GM18520 (cell line): ENCODE data around the gene NAMPT.
"Not testable (repeated sequence)": the region's sequence is repeated elsewhere in the genome, so short reads cannot be mapped to it uniquely, and the experiment has no call there.

Experiments
- ATAC-seq: cut with Tn5 transposase; IDR thresholded peaks from one replicate; pipeline ENCODE4 v1.9.1; 2021; ENCODE audit not compliant: unreplicated experiment

The NAMPT gene

DNA sequence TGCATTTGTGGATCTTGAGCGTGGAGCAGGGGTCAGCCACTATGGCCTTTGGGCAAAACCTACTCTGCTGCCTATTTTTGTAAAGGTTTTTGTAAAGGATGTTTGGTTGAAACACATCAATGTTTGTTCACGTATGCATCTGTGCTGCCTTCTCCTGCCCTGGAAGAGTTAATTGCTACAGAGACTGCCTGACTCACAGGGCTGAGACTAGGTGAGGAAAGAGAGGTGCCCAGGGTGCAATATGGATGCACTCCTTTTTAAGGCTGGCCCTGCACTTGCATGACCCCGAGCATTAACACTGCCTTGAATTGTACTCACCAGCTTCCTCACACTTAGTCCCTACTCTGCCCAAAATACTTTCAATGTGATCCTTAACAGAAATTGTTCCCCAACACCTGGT, 20.9 kb upstream of the NAMPT start:
- ATAC-seq = no peak

DNA sequence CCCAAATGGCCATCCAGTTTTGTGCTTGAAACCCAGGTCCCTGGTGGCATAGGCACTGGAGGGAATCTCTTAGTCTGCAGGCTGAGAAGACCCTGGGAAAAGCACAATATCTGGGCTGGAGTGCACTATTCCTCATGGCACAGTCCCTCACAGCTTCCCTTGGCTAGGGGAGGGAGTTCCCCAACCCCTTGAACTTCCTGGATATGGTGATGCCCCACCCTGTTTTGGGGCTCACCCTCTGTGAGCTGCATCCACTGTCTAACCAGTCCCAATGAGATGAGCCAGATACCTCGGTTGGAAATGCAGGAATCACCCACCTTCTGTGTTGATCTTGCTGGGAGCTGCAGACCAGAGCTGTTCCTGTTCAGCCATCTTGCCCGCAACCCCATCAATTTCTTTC, 19.8 kb upstream of the NAMPT start:
- no peak for ATAC-seq

DNA sequence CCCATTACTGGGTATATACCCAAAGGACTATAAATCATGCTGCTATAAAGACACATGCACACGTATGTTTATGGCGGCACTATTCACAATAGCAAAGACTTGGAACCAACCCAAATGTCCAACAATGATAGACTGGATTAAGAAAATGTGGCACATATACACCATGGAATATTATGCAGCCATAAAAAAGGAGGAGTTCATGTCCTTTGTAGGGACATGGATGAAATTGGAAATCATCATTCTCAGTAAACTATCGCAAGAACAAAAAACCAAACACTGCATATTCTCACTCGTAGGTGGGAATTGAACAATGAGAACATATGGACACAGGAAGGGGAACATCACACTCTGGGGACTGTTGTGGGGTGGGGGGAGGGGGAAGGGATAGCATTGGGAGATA, 13.8 kb upstream of the NAMPT start:
- ATAC-seq = not testable (repeated sequence)

GRCh38 chr7:106298155-106298554, 13.4 kb upstream of the NAMPT start:
- ATAC-seq = not testable (repeated sequence)

DNA sequence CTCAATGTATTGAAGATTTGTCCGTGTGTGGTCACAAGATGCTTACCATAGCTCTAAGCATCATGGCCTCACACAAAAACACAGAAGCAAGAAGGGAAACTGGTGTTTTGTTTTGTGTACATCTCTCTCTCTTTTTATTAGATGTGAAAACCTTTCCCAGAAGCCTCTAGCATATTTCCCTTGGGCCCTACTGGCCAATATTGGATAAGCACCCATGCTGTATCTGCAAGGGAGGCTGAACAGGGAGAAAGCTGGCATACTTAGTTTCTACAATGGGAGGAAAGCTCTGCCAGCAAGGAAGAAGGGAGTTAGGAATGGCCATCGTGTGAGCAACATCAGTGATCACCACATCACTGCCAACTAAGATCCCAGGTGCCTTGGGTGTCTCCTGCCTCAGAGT, 9.6 kb upstream of the NAMPT start:
- no peak for ATAC-seq

GRCh38 chr7:106291247-106291646, 6.5 kb upstream of the NAMPT start:
- ATAC-seq = no peak

DNA sequence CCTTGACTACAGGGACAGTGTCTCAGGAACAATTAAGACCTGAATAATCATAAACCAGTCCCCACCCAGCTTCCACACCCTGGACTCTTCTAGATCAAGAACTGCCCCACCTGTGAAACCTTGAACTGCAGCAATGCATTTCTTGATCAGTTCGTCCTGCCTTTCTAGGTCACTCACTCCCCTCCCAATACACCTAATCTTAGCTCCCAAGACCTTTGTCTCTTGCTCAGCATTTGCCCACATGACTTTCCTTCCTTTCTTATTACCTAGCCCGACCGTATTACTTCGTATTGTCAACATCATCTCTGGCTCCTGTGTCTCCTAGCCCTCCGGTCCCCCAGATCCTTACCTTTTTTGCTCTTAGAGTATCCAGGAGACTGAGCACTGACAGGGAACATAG, 5.5 kb upstream of the NAMPT start:
- ATAC-seq = no peak

- no peak for ATAC-seq
These were observed 5.1 kb upstream of the NAMPT start for GRCh38 chr7:106289848-106290247.

GRCh38 chr7:106288263-106288662, 3.5 kb upstream of the NAMPT start:
- ATAC-seq = no peak

DNA sequence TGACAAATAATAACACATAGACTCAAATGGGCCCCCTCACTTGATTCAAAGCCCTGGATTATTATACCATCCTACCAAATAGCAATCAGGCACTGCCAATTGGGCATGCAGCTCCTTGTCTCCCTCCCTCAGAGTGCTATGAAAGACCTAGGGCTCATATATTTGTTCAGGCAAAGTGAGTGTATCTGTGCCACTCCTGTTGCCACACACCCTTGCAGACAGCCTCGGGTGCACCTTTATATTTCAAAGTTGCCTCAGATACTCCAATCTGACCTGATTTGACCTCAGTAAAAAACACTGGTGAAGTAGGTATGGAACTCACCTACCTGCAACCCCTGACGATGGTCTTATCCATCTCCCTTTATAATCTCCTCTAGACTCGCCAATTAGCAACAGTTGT, 3.0 kb upstream of the NAMPT start:
- ATAC-seq = no peak

DNA sequence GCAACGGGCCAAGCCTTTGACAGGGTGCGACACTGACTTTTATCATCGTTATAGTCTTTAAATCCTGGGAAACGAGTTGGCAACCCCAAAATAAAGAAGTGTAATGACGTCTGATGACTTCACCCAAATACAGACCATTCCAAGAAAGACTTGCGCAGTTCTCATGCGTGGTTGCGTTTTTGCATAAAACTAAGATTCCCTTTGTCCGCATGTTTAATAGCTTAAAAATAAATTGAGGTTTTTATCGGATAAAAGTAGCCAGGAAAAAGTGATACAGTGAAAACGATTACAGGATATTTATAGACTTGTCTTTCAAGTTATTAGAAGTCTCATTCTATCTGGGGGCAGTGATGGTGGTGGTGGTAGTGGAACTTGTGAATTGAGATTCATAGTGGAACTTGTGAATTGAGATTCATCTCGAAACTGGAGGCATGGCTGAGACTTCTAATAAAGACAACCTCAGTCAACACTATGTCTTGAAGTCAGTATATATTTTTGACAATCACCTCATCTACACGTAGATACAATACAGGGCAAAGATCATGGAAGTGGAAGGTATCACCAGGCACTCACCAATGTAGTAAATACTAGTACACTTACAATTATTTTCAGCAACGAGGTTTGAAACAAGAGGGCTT, 1.2 kb upstream of the NAMPT start:
- ATAC-seq = peak; percentile 33

- peak; percentile 72 for ATAC-seq
These were observed 470 bp upstream of the NAMPT start for GRCh38 chr7:106285051-106285854.

DNA sequence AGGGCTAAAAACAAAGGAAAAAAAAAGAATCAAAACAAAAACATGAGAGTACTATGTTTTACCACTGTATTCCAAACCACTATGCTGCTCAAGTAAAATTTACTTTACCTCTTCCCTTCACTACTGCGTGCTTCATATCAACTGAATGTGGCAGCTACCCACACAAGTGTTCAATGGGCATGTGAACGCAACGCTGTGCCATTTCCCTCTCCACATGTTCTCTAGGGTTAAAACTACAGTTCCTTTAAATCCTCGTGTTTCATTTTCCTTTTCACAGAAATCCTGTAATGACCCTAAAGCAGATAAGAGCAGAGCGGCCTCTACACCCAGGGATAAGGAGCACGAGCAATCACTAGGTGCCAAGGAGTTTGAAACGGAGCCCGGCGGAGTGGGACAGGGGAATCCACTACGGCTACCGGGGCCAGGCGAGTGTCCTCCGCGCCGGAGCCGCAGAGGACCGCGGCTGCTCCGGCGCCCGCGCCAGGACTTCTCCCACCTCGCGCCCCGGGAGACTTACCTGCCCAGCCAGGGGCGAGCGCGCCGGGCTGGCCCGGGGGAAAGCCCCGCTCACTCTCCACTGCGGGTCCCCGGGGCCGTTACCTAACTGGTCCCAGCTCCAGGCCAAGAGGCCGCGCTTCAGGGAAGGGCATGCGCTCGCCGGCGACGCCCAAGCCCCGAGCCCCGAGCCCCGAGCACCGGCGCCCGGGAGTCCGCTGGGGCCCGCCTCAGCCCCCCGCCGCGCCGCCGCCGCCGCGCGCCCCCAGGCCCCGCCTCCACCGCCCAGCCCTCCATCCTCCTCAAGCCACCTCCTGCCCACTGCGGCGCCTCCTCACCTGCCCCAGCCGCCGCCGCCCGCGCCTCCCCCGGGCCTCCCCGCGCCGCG, 711 bp downstream of the NAMPT start:
- no peak for ATAC-seq

GRCh38 chr7:106283501-106283830, 1.3 kb downstream of the NAMPT start:
- no peak for ATAC-seq

- ATAC-seq = no peak
These were observed 1.9 kb downstream of the NAMPT start for GRCh38 chr7:106282852-106283251.

- ATAC-seq = no peak
These were observed 2.4 kb downstream of the NAMPT start for GRCh38 chr7:106282390-106282789.

- no peak for ATAC-seq
These were observed 3.0 kb downstream of the NAMPT start for GRCh38 chr7:106281585-106282318.

- no peak for ATAC-seq
These were observed 3.7 kb downstream of the NAMPT start for GRCh38 chr7:106281127-106281526.

DNA sequence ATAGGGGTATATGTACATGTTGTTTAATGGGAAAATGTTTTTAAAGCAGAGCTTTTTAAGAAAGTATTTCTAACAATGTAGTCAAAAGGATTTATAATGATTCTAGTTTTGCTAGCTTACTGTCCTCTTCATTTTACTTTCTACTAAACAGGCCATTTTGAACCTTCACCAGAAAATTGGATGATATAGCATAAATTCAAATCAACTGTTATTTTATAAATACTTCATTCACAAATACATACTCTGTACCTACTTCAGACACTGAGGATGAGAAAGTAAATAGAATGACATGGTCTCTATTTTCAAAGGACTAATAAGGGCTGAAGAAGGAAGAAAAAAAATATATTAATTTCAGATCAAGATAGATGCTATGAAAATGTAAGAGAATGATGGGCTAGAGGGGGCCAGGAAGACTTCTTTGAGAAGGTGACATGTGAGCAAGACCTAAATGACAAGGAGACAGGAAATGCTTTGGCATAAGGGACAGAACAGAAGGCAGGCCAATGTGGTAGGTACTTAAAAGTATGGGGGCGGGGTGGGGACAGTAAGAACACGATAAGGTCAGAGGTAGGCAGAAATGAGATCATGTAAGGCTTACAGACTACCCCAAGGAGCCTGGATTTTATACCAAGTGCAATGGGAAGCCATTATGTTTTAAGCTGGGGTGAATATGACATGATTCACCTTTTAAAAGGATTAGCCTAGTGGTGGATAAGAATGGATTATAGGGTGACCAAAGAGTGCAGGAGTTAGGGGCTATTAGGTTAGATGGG, 5.2 kb downstream of the NAMPT start:
- ATAC-seq = no peak

DNA sequence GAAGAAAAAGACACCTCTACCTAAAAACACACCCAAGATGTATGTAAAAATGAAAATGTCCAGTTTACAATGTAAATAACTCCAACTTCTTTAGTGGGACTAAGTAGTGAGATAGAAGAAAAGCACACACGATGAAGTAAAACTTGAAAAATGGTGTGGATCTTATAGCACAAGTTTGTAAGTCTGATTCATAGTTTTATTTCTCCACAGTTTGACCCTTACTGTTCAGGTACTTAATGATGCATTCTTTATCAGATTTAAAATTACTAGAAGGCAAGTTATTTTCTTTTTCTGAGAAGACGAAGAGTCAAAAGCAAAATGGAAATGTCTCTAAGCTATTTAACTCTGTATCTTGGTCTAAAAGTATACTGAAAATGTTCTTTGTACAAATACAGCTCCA, 6.1 kb downstream of the NAMPT start:
- no peak for ATAC-seq
